HUES6 (cell line): ENCODE measurements around the gene MAP1S.

Experiments used
- H3K27ac ChIP-seq: 2 replicates; pipeline ENCODE4 v1.7.0; 2013; ENCODE audit warnings: low read depth, mild to moderate bottlenecking, low read length, inconsistent platforms
- H3K27me3 ChIP-seq: 2 replicates; pipeline ENCODE4 v1.6.1; 2013; ENCODE audit warnings: low read length; ENCODE audit not compliant: control insufficient read depth, insufficient read depth
- H3K36me3 ChIP-seq: 2 replicates; pipeline ENCODE4 v1.6.1; 2013; ENCODE audit warnings: low read length; ENCODE audit not compliant: control insufficient read depth, insufficient read depth
- H3K4me1 ChIP-seq: 2 replicates; pipeline ENCODE4 v1.6.1; 2013; ENCODE audit warnings: low read length; ENCODE audit not compliant: control insufficient read depth, insufficient read depth
- H3K4me3 ChIP-seq: 2 replicates; pipeline ENCODE4 v1.5.1; 2013; ENCODE audit warnings: low read depth, low read length
- H3K9ac ChIP-seq: one replicate; pipeline ENCODE4 v1.6.1; 2013; ENCODE audit warnings: mild to moderate bottlenecking, low read length
- H3K9me3 ChIP-seq: 2 replicates; pipeline ENCODE4 v1.6.1; 2013; ENCODE audit warnings: low read depth, low read length; ENCODE audit not compliant: control insufficient read depth, insufficient read depth

MAP1S gene

GRCh38 chr19:17683078-17683477, 36.2 kb upstream of the MAP1S start:
- Histone ChIP-seq H3K27me3 (peaks cover 12% of the 10 kb centered on the region; the same call in 1 of the 2 replicates), H3K27ac (no peak overlapping the region), H3K36me3 (no peaks in the 10 kb centered on the region), H3K9ac (no peak overlapping the region), H3K4me3 (no peak overlapping the region), H3K9me3 (no peaks in the 10 kb centered on the region), H3K4me1 (peaks cover 22% of the 10 kb centered on the region)

- Histone ChIP-seq H3K4me1 (peaks cover 24% of the 10 kb centered on the region), H3K27ac (no peak overlapping the region), H3K9me3 (no peaks in the 10 kb centered on the region), H3K36me3 (no peaks in the 10 kb centered on the region), H3K9ac (no peak overlapping the region), H3K4me3 (no peak overlapping the region), H3K27me3 (peaks cover 12% of the 10 kb centered on the region; the same call in 1 of the 2 replicates)
Observed at GRCh38 chr19:17684256-17684655, 35.0 kb upstream of the MAP1S start.

GRCh38 chr19:17685451-17686022, 33.7 kb upstream of the MAP1S start:
- Histone ChIP-seq H3K4me3 (peak overlapping the region; percentile 74), H3K27me3 (peaks cover 12% of the 10 kb centered on the region; the same call in 1 of the 2 replicates), H3K27ac (no peak overlapping the region), H3K4me1 (peaks cover 15% of the 10 kb centered on the region), H3K9ac (peak overlapping the region; percentile 16), H3K9me3 (no peaks in the 10 kb centered on the region), H3K36me3 (no peaks in the 10 kb centered on the region)

- Histone ChIP-seq H3K27ac (0 out of 2 replicates have a peak overlapping the region, but pooled peaks have one; percentile 32), H3K4me1 (peaks cover 15% of the 10 kb centered on the region), H3K9me3 (no peaks in the 10 kb centered on the region), H3K4me3 (peak overlapping the region; percentile 74), H3K27me3 (peaks cover 12% of the 10 kb centered on the region; the same call in 1 of the 2 replicates), H3K36me3 (no peaks in the 10 kb centered on the region), H3K9ac (peak overlapping the region; percentile 66)
Observed at GRCh38 chr19:17686023-17686521, 33.2 kb upstream of the MAP1S start.

- H3K9ac ChIP-seq: peak overlapping the region; percentile 83
- peaks cover 15% of the 10 kb centered on the region for H3K4me1 ChIP-seq
- peak overlapping the region; percentile 83 for H3K27ac ChIP-seq
- peak overlapping the region; percentile 74 for H3K4me3 ChIP-seq
- H3K27me3 ChIP-seq: peaks cover 12% of the 10 kb centered on the region; the same call in 1 of the 2 replicates
- no peaks in the 10 kb centered on the region for H3K9me3 ChIP-seq
- H3K36me3 ChIP-seq: no peaks in the 10 kb centered on the region
Observed at GRCh38 chr19:17686592-17687024, 32.7 kb upstream of the MAP1S start.

GRCh38 chr19:17687141-17687856, 32.0 kb upstream of the MAP1S start:
- Histone ChIP-seq H3K27me3 (peaks cover 12% of the 10 kb centered on the region; the same call in 1 of the 2 replicates), H3K4me3 (peak overlapping the region; percentile 74), H3K27ac (peak overlapping the region; percentile 83), H3K36me3 (no peaks in the 10 kb centered on the region), H3K9me3 (no peaks in the 10 kb centered on the region), H3K4me1 (peaks cover 15% of the 10 kb centered on the region), H3K9ac (peak overlapping the region; percentile 83)

GRCh38 chr19:17687857-17688784, 31.2 kb upstream of the MAP1S start, which contains the start of gene UNC13A:
TSS of gene UNC13A (minus strand) at chr19:17688354. CDS start at chr19:17688199, 155 bp downstream.
- H3K36me3 ChIP-seq: no peaks in the 10 kb centered on the region
- H3K9ac ChIP-seq: peak within 1 kb of the TSS; percentile 83
- H3K4me1 ChIP-seq: peaks cover 15% of the 10 kb centered on the region
- H3K9me3 ChIP-seq: no peaks in the 10 kb centered on the region
- H3K27ac ChIP-seq: peak within 1 kb of the TSS; percentile 83; the same call in 1 of the 2 replicates
- H3K27me3 ChIP-seq: peaks cover 12% of the 10 kb centered on the region; the same call in 1 of the 2 replicates
- H3K4me3 ChIP-seq: peak within 1 kb of the TSS; percentile 74

- no peak overlapping the region for H3K27ac ChIP-seq
- H3K9ac ChIP-seq: peak overlapping the region; percentile 40
- no peaks in the 10 kb centered on the region for H3K9me3 ChIP-seq
- no peaks in the 10 kb centered on the region for H3K36me3 ChIP-seq
- H3K4me3 ChIP-seq: peak overlapping the region; percentile 74
- H3K27me3 ChIP-seq: peaks cover 12% of the 10 kb centered on the region; the same call in 1 of the 2 replicates
- H3K4me1 ChIP-seq: peaks cover 15% of the 10 kb centered on the region
Observed at GRCh38 chr19:17688853-17689595, 30.3 kb upstream of the MAP1S start.

GRCh38 chr19:17692566-17692965, 26.7 kb upstream of the MAP1S start:
- Histone ChIP-seq H3K4me3 (no peak overlapping the region), H3K36me3 (no peaks in the 10 kb centered on the region), H3K27me3 (peaks cover 4% of the 10 kb centered on the region; the same call in 1 of the 2 replicates), H3K9ac (no peak overlapping the region), H3K9me3 (no peaks in the 10 kb centered on the region), H3K27ac (no peak overlapping the region), H3K4me1 (peaks cover 5% of the 10 kb centered on the region)

- H3K4me1 ChIP-seq: no peaks in the 10 kb centered on the region
Observed at GRCh38 chr19:17695198-17695597, 24.1 kb upstream of the MAP1S start.

More at GRCh38 chr19:17695198-17695597, 24.1 kb upstream of the MAP1S start:
- Histone ChIP-seq H3K27me3 (no peaks in the 10 kb centered on the region), H3K9ac (no peak overlapping the region), H3K27ac (no peak overlapping the region), H3K9me3 (no peaks in the 10 kb centered on the region), H3K4me3 (no peak overlapping the region), H3K36me3 (no peaks in the 10 kb centered on the region)
